Natural killer cell (primary cell): ENCODE data around the gene FAM3A. TPM values are rescaled to one million over a fixed set of nuclear protein-coding genes. Genes with fewer than 3 reads are reported as not detected.
"Not testable (repeated sequence)": the region's sequence is repeated elsewhere in the genome, so short reads cannot be mapped to it uniquely, and the experiment has no call there.

ENCODE experiments used
- ATAC-seq, 3 donors: fragments of 150-1000 bp in 2 of 3; fragments of 200-7000 bp in 1 of 3; cut with Tn5 transposase; 1 replicate in 1 of 3; 2 replicates in 2 of 3; pipeline ENCODE4 v1.10.0; 2021; ENCODE audit warnings: mild to moderate bottlenecking in 2 of 3, moderate library complexity in 2 of 3
- DNase-seq, 2 donors: peaks; one replicate each; pipeline versions ENCODE4 v3.0.0 to v3.0.0-alpha.2; 2013 to 2021; ENCODE audit warnings: mixed read lengths in 1 of 2
- H3K27ac ChIP-seq: one replicate; pipeline ENCODE4 v1.5.1; 2013; ENCODE audit warnings: mild to moderate bottlenecking, low read length
- H3K27me3 ChIP-seq: one replicate; pipeline ENCODE4 v1.6.1; 2013; ENCODE audit warnings: low read length; ENCODE audit not compliant: control insufficient read depth, insufficient read depth
- H3K36me3 ChIP-seq: one replicate; pipeline ENCODE4 v1.6.1; 2013; ENCODE audit warnings: low read length; ENCODE audit not compliant: control insufficient read depth, insufficient read depth
- H3K4me1 ChIP-seq: one replicate; pipeline ENCODE4 v1.6.1; 2013; ENCODE audit warnings: low read length; ENCODE audit not compliant: control insufficient read depth, insufficient read depth
- H3K4me3 ChIP-seq: one replicate; pipeline ENCODE4 v1.5.1; 2013; ENCODE audit warnings: low read length
- H3K9me3 ChIP-seq: one replicate; pipeline ENCODE4 v1.6.1; 2013; ENCODE audit warnings: low read length; ENCODE audit not compliant: control insufficient read depth, insufficient read depth
- H3K27ac Mint-ChIP-seq, 2 donors: one replicate each; pipeline ENCODE4 v1.8.0; 2022; ENCODE audit warnings: mild to moderate bottlenecking in 2 of 2, mixed read lengths in 2 of 2, moderate library complexity in 1 of 2
- H3K27me3 Mint-ChIP-seq, 2 donors: one replicate each; pipeline ENCODE4 v1.8.0; 2022; ENCODE audit warnings: low read depth in 2 of 2, mixed read lengths in 2 of 2
- H3K36me3 Mint-ChIP-seq: one replicate; pipeline ENCODE4 v1.8.0; 2022; ENCODE audit warnings: mixed read lengths
- H3K4me1 Mint-ChIP-seq, 2 donors: one replicate each; pipeline ENCODE4 v1.8.0; 2022; ENCODE audit warnings: mixed read lengths in 2 of 2
- H3K4me3 Mint-ChIP-seq: one replicate; pipeline ENCODE4 v1.8.0; 2022; ENCODE audit warnings: mild to moderate bottlenecking, moderate library complexity, mixed read lengths
- H3K9me3 Mint-ChIP-seq, 2 donors: one replicate each; pipeline ENCODE4 v1.8.0; 2022; ENCODE audit warnings: mixed read lengths in 2 of 2
- CTCF ChIP-seq: fragments of 200-600 bp; IDR thresholded peaks from one replicate; pipeline ENCODE4 v1.8.0; 2022; ENCODE audit warnings: antibody characterized with exemption
- WGBS: methylation state at CpG from one replicate; pipeline ENCODE4 v1.1.7; 2013; ENCODE audit warnings: missing lambda C conversion rate; ENCODE audit not compliant: insufficient coverage; 5-methylcytosine and 5-hydroxymethylcytosine counted together
- intact Hi-C: fragments of 100-400 bp; cut with micrococcal nuclease; formaldehyde crosslinking; loops from one replicate; pipeline ENCODE4 v1.14.2; 2022
- total RNA-seq, 4 donors: library from RNA; stranded (reverse); fragments of 120-200 nt in 1 of 4; gene quantifications; one replicate each; pipeline versions ENCODE4 v1.2.3 to v1.2.4, GENCODE V29; 2013 to 2022

The FAM3A gene, protein sequence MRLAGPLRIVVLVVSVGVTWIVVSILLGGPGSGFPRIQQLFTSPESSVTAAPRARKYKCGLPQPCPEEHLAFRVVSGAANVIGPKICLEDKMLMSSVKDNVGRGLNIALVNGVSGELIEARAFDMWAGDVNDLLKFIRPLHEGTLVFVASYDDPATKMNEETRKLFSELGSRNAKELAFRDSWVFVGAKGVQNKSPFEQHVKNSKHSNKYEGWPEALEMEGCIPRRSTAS
- total RNA-seq, result 10 to 100 TPM; 31.1 to 38.0 (median 37.3) TPM
- 22.0 TPM for total RNA-seq (2013)

DNA sequence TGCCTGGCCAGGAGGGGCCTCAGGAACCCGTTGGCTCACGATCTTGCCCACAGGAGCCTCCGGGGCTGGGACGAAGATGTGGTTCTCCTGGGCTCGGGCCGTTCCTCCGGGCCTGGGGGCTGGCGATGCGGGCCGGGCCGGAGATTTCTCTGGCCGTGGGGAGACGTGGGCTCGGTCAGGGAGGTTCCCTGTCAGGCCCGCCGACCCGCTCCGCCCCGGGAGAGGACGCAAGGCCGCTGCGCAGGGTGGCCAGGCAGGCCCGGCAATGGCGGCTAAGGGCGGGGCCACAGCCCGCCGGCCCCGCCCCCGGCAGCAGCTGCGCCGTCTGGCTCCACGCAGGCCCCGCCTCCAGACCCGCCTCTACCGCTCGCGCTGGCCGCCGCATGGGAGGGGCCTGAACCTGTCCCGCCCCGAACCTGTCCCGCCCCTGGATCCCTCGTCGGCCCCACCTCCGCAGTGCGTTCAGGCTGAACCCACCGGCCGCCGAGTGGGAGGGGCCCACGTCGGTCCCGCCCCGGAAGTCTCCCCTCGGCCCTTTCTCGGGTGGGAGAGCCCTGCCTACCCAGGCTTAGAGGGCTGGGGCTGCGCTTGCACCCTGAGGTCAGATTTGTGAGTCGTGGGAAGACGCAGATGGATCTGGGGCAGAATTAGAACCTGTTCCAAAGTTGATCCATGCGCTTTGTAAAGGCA is at the start of gene FAM3A:
FAM3A (minus strand) TSS at position 267 of the 690 bp plus-strand sequence. CDS start 460 bp downstream, outside the sequence.
- DNase-seq, result peak; percentile 84 to 93
- peak; percentile 93 to 99 (median 94) for ATAC-seq
- Histone ChIP-seq H3K4me1 (peaks cover 28% of the 10 kb centered on the region), H3K4me3 (peak within 1 kb of the TSS; percentile 87), H3K27ac (peak within 1 kb of the TSS; percentile 88), H3K9me3 (no peaks in the 10 kb centered on the region), H3K27me3 (no peaks in the 10 kb centered on the region), H3K36me3 (no peaks in the 10 kb centered on the region)
- H3K9me3 Mint-ChIP-seq, result no peaks in the 10 kb centered on the region
- peak within 1 kb of the TSS; percentile 86 for H3K4me3 Mint-ChIP-seq
- peaks cover 13 to 23% of the 10 kb centered on the region in 2 donors for H3K4me1 Mint-ChIP-seq
- no peaks in the 10 kb centered on the region for H3K27me3 Mint-ChIP-seq
- intact Hi-C loops, result loop anchor here (1.0 kb wide), 1 partner anchor 26 kb away; the partner anchor contains the start of gene SLC10A3
- H3K27ac Mint-ChIP-seq, result peak within 1 kb of the TSS; percentile 84 to 91
- TF ChIP-seq CTCF, result no peak
- no peaks in the 10 kb centered on the region for H3K36me3 Mint-ChIP-seq
- whole genome bisulfite sequencing, result under 1% methylated on average over 59 of the region's 59 CpGs

DNA sequence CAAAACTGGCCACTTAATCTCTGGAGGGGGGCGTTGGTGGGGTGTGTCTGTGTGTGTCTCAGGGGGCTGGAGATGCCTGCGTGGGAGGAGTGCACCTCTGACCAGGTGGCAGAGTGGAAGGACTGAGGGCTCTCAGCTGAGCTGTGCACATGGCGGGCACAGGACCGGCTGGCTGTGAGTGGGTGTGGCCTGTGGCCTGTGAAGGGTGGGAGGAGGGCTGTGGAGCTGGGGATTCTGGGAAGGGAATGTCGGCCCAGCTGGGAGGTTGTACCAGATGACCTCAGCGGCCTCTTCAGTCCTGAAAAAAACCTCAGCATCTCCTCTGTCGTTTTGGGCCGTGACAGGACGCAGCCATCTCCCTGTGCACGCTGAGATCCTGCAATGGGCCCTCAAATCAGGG is 46.3 kb upstream of the FAM3A start:
- ATAC-seq, H3K4me1 ChIP-seq, intact Hi-C loops, H3K27ac Mint-ChIP-seq, H3K4me3 ChIP-seq, H3K27ac ChIP-seq, H3K9me3 ChIP-seq, H3K36me3 Mint-ChIP-seq, H3K9me3 Mint-ChIP-seq, H3K27me3 Mint-ChIP-seq, H3K36me3 ChIP-seq, H3K4me3 Mint-ChIP-seq, H3K4me1 Mint-ChIP-seq, H3K27me3 ChIP-seq, DNase-seq: not testable (repeated sequence)
- WGBS, result no CpG with 5 or more reads among the region's 10 CpGs

GRCh38 chrX:154560326-154560725 is 44.3 kb upstream of the FAM3A start:
- H3K27me3 Mint-ChIP-seq, H3K27ac Mint-ChIP-seq, H3K4me3 ChIP-seq, H3K4me3 Mint-ChIP-seq, H3K27ac ChIP-seq, H3K36me3 ChIP-seq, H3K9me3 Mint-ChIP-seq, intact Hi-C loops, H3K9me3 ChIP-seq, H3K36me3 Mint-ChIP-seq, H3K4me1 ChIP-seq, H3K27me3 ChIP-seq, DNase-seq, H3K4me1 Mint-ChIP-seq: not testable (repeated sequence)
- WGBS, result no CpG with 5 or more reads among the region's 31 CpGs
- peak in 1 of 3 donors; percentile 37 for ATAC-seq

GRCh38 chrX:154558896-154559295 is 42.9 kb upstream of the FAM3A start:
- H3K4me3 Mint-ChIP-seq, ATAC-seq, DNase-seq, H3K27me3 ChIP-seq, H3K4me1 ChIP-seq, H3K4me1 Mint-ChIP-seq, H3K9me3 Mint-ChIP-seq, H3K27ac ChIP-seq, H3K27me3 Mint-ChIP-seq, H3K36me3 Mint-ChIP-seq, H3K9me3 ChIP-seq, intact Hi-C loops, H3K4me3 ChIP-seq, H3K27ac Mint-ChIP-seq, H3K36me3 ChIP-seq: not testable (repeated sequence)
- no CpG with 5 or more reads among the region's 21 CpGs for WGBS

GRCh38 chrX:154558060-154558690 is 42.1 kb upstream of the FAM3A start:
- H3K27me3 Mint-ChIP-seq, H3K36me3 Mint-ChIP-seq, H3K27ac ChIP-seq, H3K27me3 ChIP-seq, DNase-seq, intact Hi-C loops, H3K27ac Mint-ChIP-seq, H3K4me1 ChIP-seq, H3K4me3 Mint-ChIP-seq, H3K4me3 ChIP-seq, H3K9me3 Mint-ChIP-seq, H3K9me3 ChIP-seq, H3K36me3 ChIP-seq, H3K4me1 Mint-ChIP-seq: not testable (repeated sequence)
- 58% methylated on average over 5 of the region's 24 CpGs for WGBS
- peak; percentile 71 to 75 (median 74) for ATAC-seq

DNA sequence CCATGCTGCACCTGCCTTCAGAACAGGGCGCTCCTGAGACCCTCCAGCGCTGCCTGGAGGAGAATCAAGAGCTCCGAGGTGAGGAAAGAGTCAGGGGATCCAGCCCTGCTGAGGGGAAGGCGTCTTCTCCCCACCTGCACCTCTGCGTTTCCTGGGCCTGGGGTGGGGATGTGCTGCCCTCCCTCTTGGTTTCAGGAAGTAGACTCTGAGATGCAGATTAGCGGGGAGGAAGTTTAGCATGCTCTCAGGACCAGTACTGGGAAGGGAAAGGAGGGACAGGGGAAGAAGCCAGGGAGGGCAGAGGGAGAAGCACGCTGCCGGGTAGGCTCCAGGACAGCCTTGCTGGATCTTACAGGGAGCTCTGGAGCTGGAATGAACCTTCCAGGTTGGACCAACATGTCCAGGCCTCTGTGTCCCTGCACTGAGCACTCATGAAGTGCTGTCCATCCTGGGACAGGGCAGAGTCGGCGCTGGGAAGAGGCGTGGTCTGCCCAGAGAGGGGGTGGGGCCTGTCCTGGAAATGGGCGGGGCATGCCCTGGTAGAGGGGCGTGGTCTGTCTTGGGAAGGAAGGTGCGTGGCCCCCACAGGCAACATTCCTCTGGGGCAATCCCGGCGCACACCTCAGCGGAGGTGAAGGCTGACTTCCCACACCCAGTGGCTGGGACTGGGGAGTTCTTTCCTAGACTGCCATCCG is 36.2 kb upstream of the FAM3A start:
- H3K27ac Mint-ChIP-seq, result peak overlapping the region; percentile 41 to 45
- H3K9me3 ChIP-seq, H3K4me3 Mint-ChIP-seq, H3K27me3 ChIP-seq, H3K27ac ChIP-seq, H3K27me3 Mint-ChIP-seq, DNase-seq, ATAC-seq, H3K4me3 ChIP-seq, H3K9me3 Mint-ChIP-seq, H3K36me3 Mint-ChIP-seq, intact Hi-C loops: not testable (repeated sequence)
- Histone ChIP-seq H3K36me3 (peaks cover 11% of the 10 kb centered on the region), H3K4me1 (peaks cover 26% of the 10 kb centered on the region)
- 74% methylated on average over 6 of the region's 18 CpGs for WGBS
- peaks cover 17 to 35% of the 10 kb centered on the region in 2 donors for H3K4me1 Mint-ChIP-seq
